ENCODE results near the gene CIROP.
"Not testable (repeated sequence)": the region's sequence is repeated elsewhere in the genome, so short reads cannot be mapped to it uniquely, and the experiment has no call there.

CIROP gene

GRCh38 chr14:23113431-23114119 lies 8.8 kb upstream of the CIROP start:
- no peak for DNase-seq

GRCh38 chr14:23112359-23113178 lies 7.8 kb upstream of the CIROP start:
- DNase-seq, result no peak

DNA sequence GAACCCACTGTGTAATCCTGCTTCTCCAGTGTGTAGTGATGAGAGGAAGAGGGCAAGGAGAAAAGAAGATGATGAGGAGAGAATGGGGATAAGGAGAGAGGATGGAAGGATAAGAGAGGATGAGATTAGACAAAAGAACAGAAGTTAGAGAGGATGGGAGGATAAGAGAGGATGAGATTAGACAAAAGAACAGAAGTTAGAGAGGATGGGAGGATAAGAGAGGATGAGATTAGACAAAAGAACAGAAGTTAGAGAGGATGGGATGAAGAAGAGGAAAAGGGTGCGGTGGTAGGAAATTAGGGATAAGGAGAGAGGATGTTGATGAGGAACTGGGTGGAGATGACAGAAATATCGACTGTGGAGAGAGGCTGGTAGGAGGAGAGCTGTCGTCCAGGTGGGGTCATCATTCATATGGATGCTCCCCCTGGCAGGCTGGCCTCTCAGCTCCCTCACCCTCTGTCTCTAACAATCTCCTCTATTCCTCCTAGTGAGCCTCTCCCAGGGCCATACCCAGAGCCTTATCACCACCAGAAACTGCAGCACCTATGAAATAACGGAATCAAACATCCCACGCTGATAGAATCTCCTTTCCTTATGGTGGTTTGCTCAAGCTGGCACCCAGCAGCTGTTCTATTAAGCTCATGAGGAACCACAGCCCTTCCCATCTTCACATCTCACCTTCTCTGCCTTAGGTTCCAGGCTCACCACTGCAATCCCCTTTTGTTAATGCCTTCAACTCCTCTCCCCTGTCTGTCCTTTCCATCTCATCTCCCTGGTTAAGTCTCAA lies 6.0 kb upstream of the CIROP start:
- no peak for DNase-seq

- no peak for DNase-seq
Observed at GRCh38 chr14:23109769-23110168, 5.0 kb upstream of the CIROP start.

GRCh38 chr14:23108169-23108568 lies 3.4 kb upstream of the CIROP start:
- not testable (repeated sequence) for DNase-seq

DNA sequence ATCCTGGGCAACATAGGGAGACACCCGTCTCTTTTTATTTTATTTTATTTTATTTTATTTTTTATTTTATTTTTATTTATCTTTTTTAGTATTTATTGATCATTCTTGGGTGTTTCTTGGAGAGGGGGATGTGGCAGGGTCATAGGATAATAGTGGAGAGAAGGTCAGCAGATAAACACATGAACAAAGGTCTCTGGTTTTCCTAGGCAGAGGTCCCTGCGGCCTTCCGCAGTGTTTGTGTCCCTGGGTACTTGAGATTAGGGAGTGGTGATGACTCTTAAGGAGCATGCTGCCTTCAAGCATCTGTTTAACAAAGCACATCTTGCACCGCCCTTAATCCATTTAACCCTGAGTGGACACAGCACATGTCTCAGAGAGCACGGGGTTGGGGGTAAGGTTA lies 2.8 kb upstream of the CIROP start:
- not testable (repeated sequence) for DNase-seq

DNA sequence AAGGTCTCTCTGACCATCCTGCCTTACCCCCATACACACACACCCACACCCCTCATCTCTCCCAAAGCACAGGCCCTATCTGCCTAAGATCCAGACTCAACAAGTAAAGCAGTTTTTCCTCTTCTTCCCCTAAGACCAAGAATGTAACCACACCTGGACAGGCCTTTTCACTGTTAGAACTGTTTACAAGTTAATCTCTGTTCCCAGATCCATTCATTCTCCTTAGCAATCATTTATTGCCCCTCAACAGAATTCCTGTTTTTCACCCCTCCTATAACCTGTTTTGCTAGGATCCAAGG lies 1.9 kb upstream of the CIROP start:
- no peak for DNase-seq

DNA sequence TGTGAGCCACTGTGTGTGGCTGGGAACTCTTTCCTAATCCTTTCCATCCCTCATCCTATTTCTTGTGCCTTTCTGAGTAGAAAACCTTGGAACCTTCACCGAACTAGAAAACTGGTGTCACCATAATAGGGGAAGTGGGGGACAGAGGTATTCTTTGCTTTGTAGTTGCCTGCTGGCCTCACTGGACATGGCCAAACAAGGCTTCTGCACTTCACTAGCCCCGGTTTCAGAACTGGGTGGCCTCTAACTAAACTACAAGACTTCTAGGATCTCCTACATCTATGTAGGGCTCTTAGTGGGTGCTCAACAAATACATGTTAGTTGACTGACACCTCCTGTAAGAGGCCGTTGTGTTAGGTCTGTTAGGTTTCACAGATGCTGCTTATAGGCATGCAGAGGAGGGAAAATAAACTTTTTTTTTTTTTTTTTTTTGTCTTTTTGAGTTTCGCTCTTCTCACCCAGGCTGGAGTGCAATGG lies 597 bp upstream of the CIROP start:
- DNase-seq, result no peak

DNA sequence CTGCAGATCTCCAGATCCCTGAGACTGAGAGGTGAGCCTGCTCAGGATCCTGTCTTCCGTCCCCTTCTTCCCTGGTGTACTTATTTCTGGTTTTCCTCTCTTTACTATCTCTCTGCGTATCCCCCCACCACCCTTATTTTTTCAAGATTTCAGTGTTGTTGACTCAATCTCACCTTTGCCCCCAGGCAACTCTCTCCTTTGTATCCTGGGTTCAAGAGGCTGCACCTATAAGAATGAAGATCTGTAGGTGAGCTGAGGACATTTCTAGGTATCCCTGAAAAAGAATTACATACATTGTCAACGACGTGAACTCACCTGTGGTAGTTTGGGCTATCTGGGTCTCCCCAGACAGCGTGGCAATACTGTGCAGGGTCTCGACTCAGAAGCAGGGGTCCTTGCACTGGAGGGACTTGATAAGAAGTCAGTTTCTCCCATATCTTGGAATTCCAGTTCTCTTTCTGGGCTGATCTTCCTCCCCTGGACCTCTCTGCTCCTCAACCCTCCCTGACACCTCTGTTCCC lies 659 bp downstream of the CIROP start:
- DNase-seq, result no peak

GRCh38 chr14:23103581-23103980 lies 1.2 kb downstream of the CIROP start:
- DNase-seq, result no peak

- no peak for DNase-seq
Observed at GRCh38 chr14:23102801-23103200, 2.0 kb downstream of the CIROP start.

DNA sequence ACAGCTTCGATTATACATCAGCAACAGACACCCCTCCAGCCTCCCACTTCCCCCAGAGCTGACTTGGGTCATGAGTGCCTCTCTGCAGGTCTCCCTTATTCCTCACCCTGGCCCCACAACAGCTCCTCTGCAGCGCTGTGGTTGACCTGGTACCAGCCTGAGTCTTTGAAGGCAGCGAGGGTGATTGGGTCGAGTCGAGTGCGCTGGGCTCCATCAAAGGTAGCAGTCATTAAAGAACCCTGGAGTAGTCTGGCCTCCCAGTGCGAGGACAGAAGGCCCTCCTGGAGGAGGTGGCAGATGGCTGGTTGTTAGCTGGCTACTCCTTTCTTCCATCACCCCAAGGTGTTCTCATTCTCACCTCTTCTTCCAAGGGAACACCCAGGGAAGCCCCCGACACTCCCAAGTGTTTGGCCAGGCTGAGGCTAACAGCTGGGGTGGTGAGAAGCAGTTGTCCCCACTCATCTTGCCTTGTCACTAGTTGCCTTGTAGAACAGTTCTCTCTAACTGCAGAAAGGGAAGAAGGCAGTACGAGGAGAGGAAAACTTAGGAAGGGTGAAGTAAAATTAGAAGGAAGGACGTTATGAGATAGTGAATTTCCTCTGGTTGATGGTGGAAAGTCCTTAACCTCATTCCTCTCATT lies 2.7 kb downstream of the CIROP start:
- no peak for DNase-seq

DNA sequence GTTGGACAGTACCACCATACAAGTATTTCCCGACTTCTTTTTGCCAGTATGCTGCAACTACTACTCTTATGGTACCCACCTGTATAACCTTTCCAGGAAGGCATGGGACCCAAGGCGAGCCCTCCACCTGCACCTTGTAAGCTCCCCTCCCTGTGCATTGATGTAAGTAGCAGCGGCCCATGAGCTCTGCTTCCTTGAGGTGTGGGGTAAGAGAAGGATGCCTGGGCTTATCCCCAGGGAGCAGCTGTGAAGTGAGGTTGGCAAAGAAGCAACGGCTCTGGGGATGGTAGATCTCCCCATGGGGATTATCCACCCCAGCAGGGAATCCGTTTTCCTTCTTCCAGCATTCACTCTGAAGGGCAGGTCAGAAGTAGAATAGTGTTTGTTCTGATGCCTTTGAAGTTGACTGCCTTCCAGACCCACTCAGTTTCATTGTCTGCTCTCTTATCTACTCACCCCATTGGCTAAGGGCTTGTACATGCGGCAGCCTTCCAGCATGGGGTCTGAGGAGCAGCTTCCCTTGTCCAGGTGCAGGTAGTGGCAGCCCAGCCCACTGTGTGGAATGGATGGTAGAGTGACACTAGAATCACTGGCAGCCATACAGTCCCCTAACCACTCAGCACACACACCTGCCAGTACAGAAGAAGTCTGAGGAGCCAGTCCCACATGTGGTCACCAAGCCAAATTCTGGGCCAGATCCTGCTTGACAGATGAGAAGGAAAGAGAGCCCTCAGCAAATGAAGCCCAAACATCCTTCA lies 3.4 kb downstream of the CIROP start:
- DNase-seq, result no peak

DNA sequence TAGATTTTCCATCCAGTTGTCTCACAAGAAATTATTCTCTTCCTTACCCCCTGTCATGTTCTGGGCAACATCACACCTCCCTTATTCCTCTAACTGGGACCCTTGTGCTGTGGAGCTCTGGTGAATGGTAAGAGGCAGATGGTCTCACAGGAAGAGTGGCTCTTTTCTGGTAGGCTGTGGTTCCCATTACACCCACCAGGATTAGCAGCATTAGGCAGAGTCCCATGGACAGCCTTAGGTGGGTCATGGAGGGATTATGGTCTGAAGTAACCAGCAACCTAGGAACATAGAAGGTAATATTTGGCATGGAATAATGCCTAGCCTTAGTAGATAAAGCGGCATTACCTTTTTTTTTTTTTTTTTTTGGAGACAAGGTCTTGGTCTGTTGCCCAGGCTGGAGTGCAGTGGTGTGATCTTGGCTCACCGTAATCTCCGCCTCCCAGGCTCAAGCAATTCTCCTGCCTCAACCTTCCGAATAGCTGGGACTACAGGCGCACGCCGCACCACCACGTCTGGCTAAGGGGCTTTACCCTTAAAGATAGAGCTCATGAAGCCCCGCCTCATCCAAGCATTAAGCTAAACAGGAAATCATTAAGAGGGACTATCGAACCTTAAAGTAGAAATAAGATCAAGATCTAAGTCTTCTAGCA lies 5.5 kb downstream of the CIROP start:
- no peak for DNase-seq

GRCh38 chr14:23097786-23098185 lies 7.0 kb downstream of the CIROP start:
- no peak for DNase-seq

DNA sequence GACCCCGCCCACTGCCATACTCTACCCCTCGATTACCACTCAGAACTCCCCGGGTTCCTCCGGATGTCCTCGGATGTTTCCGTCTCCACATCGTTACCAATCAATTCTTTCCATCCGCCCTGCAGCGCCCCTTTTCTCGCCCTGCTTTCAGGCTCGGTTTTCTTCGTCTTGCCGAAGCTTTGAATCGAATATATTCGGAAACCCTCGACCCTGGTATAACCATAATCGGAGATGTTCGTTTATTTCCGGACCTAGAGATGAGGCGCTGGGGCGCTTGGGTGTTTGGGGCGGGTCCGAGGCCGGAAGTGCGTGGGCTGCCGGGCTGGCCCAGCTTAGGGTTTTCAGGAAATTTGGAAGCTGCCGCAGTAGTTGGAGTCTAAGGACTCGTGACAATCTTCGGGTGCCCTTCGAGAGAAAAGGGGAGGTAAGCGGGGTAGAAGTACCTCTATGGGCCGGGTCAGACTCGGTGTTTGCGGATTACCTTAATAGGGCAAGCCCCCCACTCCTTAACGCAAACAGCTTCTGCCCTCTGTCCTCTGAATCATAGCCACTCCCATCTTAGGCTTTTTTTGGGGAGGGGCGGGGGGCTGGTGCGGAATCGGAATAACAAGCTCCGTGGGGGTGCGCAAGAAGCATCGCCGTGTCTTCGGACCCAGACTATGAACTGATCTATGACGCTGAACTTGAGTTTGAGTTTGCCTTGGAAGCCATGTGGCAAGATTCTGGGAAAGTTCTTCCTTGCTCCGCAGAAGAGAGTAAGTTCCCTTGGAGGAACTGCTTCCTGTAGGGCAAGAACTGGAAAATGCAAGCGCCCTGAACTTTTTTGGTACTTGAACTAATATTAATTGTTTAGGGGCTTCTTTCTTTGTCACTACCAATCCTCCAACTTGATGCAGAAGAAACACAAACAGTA lies 9.3 kb downstream of the CIROP start, which contains the start of gene C14orf119:
TSS of gene C14orf119 (plus strand) at position 310 of the 913 bp plus-strand sequence. CDS start 2,154 bp downstream, outside the sequence.
- DNase-seq, result no peak

DNA sequence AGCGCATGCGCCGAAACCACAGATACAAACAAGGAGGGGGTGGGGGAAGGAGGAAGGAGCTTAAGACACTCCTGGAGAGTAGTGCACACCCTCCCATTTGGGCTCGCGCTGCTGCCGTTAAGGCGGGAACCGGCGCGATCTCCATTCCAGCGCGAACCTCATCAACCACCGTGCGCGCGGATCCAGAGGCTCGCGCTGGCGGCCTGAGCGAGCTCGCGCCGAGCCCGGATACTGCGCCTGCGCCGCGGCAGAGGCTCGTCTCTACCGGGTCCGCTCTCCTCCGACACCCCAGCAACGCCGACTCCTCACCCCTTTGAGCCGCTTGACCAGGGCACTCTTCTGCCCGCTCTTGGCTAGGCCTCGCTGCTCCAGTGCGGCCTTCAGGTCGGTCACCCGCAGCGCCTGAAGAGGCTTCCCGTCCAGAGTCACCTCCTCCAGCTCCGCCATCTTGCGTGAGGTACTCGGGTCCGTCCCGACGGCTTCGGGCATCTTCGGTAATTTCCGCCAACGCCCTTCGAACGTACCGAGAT lies 10.1 kb downstream of the CIROP start, which contains the start of gene ACIN1:
TSS of gene ACIN1 (minus strand) at position 471 of the 530 bp plus-strand sequence. CDS start at position 447, 24 bp downstream.
- DNase-seq, result no peak

GRCh38 chr14:23093991-23094665 lies 10.7 kb downstream of the CIROP start:
- no peak for DNase-seq

DNA sequence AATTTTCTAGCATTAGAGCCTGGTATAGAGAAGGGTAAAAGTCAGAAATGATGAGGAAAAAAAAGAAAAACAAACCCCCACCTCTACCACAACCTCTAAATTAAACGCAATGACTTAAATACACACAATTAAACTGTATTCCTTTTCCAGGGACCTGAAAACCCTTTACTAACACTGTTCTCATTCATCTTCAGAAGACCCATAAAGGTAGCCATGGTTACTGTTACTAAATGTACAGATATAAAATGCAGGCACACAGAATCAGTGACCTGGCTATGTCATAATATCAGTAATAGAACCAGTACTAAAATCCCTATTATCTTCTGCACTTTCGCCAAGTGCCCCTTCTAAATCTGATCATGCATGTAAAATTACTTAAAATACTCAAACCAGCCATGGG lies 11.3 kb downstream of the CIROP start:
- no peak for DNase-seq
